ENCODE data around the gene CPT1A.

CPT1A gene

GRCh38 chr11:68784653-68785052 lies 57.1 kb downstream of the CPT1A start:
- no peak for TF ChIP-seq CTCF (IDR thresholded peaks at IDR 0.05; ENCODE audit: extremely low read depth, missing control alignments)
- DNase-seq (ENCODE audit: low spot score), result no peak

DNA sequence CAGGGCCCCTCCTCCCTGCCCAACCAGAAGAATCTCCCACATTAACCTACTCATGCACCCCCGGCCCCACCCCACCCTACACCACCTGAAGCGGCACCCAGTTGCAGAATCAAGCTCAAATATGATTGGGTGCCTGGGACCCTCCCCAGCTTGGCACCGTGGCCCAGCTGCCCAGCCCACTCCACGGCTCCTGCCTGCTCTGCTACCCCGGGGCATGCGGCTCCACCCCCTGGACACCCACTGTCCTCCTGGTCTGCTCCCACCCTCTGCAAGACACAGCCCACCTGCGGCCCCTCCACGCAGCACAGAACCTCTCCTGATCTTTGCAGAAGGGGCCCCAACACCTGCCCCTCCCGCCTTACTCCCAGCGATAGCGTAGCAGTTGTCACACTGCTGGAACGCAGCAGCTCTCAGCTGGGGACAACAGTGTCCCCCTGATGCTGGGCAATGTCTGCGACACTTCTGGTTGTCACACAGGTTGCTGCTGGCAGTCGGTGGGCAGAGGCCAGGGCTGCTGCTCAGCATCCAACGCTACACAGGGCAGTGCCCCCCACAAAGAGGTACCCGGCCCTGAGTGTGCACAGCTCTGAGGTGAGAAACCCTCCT lies 58.4 kb downstream of the CPT1A start:
- no peak for DNase-seq (ENCODE audit: low spot score)

DNA sequence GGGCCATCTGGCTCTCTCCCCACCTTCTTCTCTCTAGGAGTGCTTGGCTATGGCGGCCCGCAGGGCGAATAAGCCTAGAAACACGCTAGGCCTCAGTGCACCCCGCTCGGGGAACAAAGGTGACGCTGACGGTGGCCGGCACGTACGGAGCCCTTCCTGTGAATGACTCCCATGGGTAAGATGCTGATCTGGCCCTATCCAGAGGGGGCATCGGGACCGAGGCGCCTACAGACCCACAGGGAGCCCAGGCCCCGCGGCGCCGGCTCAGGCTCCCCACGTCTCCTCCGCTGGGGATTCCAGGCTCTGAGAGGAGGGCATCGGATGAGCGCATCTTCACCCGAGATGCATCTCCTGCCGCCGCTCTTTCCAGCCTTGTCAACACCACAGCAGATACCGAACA lies 59.0 kb downstream of the CPT1A start:
- TF ChIP-seq CTCF (IDR thresholded peaks at IDR 0.05; ENCODE audit: extremely low read depth, missing control alignments), result no peak
- no peak for DNase-seq (ENCODE audit: low spot score)

More for the DNA sequence above, 58.4 kb downstream of the CPT1A start:
- TF ChIP-seq CTCF (IDR thresholded peaks at IDR 0.05; ENCODE audit: extremely low read depth, missing control alignments), result no peak

DNA sequence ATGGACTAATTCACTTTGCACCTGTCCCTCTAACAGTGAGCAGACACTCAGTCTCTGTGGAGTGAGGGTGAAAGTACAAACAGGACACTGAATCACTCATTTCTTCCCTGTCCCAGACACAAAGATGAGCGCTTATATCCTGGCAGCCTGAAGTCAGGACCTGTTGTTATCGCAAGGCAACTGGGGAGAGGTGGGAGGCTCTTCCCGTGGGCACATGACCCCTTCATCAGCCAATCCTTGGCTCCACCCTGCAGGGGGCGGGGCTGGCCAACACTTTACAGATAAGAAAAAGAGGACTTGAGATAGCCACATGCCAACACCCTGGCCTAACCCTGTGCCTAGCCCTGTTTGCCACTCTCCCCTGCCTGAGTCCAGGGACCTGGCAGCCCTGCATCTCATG lies 60.9 kb downstream of the CPT1A start:
- DNase-seq (ENCODE audit: low spot score), result no peak
- no peak for TF ChIP-seq CTCF (IDR thresholded peaks at IDR 0.05; ENCODE audit: extremely low read depth, missing control alignments)

DNA sequence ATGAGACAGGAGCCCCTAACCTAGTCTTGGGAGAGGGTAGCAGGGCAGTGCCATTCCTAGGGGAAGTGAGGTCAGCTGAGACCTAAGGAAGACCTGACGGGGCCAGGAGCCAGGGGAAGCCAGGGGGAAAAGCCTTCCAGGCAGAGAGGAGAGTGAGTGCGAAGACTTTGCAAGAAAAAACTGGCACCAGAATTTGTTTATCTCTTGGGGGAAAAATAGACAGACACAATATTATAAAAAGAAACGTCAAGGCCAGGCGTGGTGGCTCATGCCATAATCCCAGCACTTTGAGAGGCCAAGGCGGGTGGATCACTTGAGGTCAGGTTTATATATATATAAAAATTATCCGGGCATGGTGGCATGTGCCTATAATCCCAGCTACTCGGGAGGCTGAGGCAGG lies 63.5 kb downstream of the CPT1A start:
- no peak for DNase-seq (ENCODE audit: low spot score)
- no peak for TF ChIP-seq CTCF (IDR thresholded peaks at IDR 0.05; ENCODE audit: extremely low read depth, missing control alignments)

DNA sequence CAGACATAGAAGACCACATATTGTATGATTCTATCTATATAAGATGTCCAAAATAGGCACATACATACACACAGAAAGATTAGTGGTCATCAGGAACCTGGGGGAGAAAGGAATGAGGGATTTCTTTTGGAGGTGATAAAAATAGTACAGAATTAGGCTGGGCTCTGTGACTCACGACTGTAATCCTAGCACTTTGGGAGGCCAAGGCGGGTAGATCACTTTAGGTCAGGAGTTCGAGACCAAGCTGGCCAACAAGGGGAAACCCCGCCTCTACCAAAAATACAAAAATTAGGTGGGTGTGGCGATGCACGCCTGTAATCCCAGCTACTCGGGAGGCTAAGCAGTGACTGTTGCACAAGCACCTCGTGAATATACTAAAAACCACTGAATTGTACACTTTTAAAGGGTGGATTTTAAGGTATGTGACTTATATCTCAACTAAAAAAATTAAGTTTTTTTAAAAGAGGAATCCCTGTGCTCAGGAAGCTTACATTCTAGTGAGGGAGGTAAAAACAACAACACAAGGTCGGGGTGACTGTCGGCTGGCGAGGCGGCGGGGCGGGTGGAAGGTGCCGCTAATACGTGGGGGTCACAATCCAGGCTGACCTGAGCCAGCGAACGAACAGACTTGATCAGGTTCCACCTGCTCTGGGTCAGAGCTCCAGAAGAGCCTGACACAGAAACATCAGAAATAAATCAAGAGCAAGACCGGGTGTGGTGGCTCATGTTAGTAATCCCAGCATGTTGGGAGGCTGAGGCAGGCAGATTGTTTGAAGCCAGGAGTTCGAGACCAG lies 65.1 kb downstream of the CPT1A start:
- DNase-seq (ENCODE audit: low spot score), result no peak
- no peak for TF ChIP-seq CTCF (IDR thresholded peaks at IDR 0.05; ENCODE audit: extremely low read depth, missing control alignments)

- TF ChIP-seq CTCF (IDR thresholded peaks at IDR 0.05; ENCODE audit: extremely low read depth, missing control alignments), result no peak
- no peak for DNase-seq (ENCODE audit: low spot score)
These were observed 65.7 kb downstream of the CPT1A start for GRCh38 chr11:68775951-68776388.

Measured in GM20000 (cell line).